ENCODE results near the gene NUTF2.
"Not testable (repeated sequence)": the region's sequence is repeated elsewhere in the genome, so short reads cannot be mapped to it uniquely, and the experiment has no call there.

The NUTF2 gene

DNA sequence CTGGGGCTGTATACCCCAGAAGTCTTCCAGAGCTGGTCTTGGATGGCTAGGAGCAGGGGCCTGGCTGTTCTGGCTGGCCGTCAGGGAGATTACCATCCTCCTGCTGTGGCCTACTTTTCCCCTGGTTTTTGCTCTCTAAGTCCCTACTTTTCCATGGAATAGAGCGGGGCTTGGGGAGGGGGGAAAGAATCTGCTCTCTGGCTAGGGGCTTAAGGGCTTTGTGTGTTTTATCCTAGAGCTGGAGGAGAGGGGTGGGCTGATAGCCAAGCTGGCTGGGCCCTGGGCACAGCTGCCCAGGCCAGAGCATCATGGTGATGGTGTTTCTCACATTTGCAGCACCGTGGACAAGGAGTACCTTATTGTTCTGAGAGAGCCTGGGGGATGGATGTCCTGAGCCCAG is 41.6 kb downstream of the NUTF2 start:
- no peak for DNase-seq

DNA sequence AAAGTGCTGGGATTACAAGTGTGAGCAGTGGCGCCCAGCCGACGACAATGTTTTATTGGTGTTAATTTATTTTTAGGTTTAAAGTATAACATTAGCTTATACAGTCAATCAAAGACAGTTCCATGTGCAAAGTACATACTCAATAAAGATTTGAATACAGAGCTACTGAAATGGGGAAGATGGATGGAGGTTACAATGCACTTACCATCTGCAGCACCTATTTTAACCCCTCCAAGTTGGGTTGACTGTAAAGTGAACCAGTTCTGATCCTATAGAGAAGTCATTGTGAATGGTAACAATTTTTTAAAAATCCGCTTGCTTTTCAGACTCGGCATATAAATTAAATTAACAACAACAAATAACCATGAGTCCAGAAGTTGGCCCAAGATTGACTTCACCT is 45.6 kb downstream of the NUTF2 start:
- DNase-seq: no peak

DNA sequence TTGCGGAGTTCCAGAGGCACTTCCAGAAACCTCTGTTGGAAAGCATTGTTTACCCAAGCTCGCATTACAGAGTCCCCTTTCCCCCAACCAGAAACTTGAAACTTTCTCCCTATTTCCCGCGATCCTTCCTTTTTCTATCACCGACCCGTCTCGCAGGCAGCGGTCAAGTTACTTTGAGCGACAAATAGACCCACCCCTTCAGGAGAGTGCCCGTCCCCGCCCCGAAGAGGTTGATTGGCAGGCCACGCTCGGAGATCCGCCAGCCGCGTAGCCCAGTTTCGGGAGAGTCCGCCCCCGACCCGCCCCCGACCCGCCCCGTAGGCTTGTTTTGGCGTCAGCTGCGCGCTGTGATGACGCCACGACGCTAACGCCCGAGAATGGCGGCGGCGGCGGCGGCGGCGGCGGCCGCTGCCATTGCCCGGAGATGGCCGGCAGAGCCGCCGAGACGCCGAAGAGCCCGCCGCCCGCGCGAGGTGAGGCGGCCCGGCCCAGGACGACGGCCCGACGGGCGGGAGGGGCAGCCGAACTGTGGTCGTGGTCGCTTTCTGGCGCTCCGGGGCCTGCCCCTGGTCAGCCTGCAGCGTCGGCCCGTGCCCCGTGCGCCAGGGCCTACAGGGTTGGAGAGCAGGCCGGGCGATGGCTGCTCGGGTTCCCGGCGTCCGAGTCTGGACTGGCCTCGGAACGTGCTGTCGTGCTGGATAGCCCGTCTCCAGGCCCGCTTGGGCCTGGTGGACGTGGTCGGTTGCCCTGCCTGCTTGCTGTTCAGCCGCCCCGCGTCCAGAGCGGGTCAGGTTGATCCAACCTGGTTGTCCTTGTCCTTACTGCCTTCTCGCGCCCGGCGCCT is 46.4 kb downstream of the NUTF2 start, which contains the start of gene PSKH1:
Gene PSKH1, plus strand, starts transcription at position 356 of the 844 bp plus-strand sequence. CDS start 15,496 bp downstream, outside the sequence.
- peak; percentile 94 to 95 for DNase-seq

DNA sequence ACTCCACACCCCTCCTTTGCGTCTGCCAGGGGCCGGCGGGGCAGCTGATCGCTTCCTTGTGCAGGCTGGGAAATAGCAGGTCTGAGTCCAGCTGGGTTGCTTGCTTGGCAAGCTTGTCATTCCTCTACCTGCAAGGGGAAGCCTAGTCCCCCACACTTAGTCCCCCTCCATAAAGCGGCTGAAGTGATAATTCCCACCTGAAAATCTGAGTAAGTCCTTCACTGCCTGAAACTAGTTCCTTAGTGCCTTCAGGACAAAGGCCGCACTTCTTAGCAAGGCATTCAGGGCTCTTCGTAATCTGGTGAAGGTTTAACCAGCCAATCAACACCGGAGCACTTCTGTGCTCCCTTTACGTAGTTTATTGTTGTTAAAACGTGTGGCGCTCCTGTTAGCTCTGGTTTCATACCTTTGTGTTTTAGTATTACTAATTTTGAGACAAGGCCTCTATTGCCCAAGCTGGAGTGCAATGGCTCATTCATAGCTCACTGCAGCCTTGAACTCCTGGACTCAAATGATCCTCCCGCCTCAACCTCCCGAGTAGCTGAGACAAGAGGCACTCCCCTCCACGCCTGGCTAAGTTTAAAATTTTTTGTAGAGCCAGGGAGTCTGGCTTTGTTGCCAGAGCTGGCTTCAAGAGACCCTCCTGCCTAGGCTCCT is 47.1 kb downstream of the NUTF2 start:
- DNase-seq: no peak

DNA sequence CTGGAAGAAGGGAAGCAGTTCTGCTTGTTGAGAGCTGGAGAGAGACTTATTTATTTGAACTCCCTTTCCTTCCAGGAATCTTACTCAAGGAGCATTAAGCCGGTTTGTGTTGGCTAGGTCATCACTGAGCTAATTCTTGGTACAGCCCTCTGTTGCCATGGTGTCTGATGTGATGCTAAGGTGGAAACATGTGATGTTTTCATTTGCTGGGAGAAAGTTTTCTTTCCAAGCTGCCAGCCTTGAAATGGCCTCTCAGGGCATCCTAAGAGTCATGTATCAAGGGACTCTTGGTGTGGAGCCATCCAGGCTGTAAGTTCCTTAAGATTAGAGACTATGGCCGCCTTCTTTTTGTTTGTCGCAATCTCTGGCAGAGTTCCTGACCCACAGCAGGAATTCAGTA is 50.5 kb downstream of the NUTF2 start:
- DNase-seq: no peak

DNA sequence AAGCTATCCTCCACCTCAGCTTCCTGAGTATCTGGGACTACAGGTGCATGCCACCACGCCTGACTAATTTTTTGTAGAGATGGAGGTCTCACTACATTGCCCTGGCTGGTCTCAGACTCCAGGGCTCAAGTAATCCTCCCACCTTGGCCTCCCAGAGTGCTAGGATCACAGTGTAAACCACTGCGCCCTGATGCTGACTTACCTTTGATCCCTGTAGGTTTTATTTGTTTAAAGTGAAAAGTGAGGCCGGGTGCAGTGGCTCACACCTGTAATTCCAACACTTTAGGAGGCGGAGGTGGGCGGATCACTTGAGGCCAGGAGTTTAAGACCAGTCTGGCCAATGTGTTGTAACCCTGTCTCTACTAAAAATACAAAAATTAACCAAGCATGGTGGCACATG is 55.0 kb downstream of the NUTF2 start:
- DNase-seq: no peak

DNA sequence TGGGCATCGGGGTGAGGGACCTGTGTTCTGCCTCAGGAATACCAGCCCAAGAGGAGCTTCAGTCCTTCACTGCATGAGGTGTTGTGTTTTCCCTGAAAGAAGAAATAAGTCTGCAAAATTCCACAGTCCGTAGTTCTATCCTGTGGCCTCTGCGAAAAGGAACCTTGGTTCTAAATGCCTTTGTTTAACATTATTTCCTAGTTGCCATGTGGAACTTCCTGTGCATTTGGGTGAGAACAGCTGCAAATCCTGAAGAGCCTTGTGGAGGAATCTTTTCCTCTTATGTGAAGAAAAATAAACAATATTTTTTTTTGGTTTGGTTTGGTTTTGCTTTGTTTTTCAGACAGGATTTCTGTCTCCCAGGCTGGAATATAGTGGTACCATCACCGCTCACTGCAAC is 56.1 kb downstream of the NUTF2 start:
- DNase-seq: no peak

DNA sequence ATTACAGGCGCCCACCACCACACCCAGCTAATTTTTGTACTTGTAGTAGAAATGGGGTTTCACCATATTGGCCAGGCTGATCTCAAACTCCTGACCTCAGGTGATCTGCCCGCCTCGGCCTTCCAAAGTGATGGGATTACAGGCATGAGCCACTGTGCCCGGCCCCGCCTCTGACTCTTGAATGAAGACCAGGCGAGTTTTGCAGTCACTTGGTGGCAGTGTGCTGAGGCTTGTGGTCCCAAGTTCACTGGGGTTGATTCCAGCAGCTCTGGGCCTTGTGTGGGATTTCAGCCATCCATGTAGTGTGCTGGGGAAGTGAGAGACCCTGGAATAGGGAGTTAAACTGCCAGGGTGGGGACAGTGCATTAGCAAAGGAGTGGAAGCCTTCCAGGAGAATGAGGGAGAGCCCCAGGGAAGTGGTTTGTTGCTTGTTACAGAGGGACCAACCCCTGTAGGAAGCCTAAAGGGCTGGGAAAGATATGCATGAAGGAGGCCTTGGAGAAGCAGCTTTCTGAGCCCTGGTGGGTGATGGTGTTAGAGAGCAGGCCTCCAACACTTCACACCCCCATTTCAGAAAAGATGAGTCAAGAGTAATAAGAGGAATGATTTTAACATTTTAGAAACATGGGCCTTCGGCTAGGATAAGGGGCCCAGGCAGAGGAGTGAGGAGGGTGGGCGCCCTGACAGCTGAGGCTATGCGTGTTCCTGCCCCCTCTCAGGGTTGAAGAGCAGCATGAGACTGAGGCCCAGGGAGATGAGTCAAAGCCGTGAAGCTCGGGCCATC is 60.9 kb downstream of the NUTF2 start:
- DNase-seq: no peak

DNA sequence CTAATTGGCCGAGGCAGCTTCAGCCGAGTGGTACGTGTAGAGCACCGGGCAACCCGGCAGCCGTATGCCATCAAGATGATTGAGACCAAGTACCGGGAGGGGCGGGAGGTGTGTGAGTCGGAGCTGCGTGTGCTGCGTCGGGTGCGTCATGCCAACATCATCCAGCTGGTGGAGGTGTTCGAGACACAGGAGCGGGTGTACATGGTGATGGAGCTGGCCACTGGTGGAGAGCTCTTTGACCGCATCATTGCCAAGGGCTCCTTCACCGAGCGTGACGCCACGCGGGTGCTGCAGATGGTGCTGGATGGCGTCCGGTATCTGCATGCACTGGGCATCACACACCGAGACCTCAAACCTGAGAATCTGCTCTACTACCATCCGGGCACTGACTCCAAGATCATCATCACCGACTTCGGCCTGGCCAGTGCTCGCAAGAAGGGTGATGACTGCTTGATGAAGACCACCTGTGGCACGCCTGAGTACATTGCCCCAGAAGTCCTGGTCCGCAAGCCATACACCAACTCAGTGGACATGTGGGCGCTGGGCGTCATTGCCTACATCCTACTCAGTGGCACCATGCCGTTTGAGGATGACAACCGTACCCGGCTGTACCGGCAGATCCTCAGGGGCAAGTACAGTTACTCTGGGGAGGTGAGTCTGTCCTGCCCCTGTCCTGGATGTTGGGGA is 62.5 kb downstream of the NUTF2 start:
- DNase-seq: no peak

DNA sequence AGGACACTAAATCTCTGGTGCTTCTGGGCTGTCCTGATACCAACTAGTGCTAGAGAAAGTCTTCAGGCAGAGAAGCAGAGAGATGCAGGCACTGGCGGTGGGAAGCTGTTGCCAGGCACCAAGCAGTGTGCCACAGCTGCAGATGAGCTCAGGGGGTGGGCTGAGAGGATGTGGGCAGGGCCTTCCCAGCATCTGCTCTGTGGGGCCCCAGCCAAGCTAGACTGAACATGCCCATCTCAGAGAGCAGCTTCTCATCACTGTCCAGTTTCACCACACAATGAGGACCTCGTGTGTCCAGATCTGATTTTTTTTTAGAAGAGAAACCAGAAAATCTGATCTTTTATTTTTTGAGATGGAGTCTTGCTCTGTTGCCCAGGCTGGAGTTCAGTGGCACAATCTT is 63.4 kb downstream of the NUTF2 start:
- DNase-seq: peak in 1 of 2 experiments; percentile 38

DNA sequence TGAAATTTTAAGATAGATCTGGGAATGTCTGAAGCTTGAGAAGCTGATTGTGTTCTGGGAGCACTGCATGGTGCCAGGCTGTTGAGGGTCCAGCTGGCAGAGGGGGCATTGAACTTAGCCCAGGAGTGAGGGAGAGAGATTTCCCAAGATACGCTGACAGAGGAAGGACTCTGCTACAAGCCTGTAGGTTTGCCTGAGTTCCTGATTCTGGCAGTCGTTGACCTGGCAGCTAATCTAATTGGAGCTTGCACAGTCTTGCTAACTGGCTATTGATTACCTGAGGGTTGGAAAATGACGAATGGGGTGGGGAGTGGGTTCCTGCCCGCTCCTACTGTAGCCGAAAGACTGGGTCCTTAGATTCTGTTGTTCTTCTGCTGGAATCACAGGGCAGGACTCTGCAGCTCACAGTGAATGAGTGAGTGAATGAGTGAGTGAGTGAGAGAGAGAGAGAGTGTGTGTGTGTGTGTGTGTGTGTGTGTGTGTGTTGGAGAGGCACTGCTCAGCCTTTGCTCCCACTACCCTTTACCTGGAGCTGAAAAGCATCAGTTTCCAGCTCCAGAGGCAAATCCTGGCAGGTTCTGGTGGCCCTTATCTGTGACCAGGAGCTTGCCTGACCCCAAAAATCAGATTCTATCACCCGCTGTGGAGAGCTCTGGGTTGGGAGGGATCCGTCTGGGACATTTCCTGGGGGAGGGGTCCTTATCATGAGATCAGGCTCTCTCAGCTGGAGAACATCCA is 68.2 kb downstream of the NUTF2 start:
- DNase-seq: no peak

DNA sequence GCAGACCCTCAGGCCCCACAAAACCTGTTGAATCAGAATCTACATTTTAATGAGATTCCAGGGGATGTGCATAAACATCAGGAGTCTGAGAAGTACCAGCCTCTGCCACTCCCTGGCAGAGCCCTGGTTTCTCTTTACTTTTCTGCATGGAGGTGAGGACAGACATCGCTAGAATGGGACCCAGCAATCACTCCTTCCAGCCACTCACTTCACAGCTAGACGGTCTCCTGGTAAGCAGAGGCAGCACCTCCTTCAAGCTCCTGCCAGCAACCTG is 68.7 kb downstream of the NUTF2 start:
- DNase-seq: not testable (repeated sequence)

DNA sequence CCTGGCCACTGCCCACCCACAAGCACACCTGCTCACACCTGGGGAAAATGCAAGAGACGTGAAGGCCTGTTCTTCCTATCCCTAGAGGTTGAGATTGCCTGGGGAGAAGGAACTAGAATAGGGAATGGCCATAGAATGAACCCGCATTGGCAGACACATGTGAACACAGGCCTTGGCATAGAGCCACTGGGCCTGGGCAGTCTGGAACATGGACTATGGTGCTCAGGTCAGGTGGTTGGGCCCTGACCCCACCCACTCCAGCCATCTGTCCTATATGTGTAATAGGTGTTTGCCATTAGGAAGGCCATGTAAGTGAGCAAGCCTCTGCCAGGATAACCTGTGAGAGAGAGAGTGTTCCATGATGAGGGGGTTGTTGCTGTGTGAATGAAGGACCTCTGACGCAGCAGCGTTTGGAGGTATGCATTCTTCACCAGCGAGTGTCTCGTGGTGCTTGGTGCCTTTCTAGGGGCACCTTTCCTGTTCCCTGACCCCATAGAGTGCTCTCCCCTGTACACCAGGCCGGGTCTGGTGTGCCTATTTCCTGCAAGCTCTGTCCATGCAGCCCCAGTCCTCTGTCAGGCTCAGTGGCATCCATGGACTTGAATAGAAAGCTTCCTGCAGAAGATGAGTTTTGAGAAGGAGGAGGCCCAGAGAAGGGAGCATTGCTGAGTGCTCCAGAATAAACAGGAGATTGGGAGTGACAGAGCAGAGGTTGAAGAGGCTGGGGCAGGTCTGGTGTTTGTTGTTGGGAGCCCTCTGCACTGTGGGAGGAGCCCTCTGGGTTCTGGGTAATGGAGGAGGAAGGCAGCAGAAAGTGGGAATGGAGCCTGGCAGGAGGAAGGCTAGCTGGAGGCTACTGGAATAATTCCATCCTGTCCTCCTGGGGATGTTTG is 69.3 kb downstream of the NUTF2 start:
- DNase-seq: no peak

DNA sequence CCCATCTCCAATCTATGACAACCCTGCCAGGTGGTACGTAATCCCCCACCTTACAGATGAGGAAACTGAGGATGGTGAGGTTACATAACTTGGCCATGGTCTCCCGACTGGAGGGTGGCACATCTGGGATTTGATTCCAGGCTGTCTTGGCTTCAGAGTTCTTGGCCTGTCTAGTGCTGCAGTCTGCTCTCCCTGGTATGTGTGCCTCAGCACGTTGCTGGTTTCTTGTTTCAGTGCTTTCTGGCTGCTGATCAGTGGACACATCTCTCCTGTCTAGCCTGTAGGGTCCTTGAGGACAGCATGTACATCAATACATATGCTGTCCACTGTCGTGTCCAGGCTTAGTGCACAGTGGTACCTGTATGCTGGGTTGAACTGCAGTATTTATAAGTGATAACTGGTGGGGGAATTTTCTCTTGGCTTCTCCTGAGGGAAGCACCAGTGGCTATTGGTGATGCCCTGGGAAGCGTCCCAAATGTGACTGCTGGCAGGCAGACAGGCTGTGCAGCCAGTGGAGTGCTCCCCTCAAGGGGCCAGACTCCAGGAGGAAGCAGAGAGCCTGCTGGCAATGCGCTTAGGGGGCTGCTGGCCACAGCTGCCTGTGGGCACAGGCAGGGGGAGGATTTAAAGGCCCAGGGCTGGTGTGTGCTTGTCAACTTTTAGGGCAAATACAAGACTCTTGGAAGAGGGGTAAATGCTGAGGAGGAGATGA is 70.6 kb downstream of the NUTF2 start:
- no peak for DNase-seq

DNA sequence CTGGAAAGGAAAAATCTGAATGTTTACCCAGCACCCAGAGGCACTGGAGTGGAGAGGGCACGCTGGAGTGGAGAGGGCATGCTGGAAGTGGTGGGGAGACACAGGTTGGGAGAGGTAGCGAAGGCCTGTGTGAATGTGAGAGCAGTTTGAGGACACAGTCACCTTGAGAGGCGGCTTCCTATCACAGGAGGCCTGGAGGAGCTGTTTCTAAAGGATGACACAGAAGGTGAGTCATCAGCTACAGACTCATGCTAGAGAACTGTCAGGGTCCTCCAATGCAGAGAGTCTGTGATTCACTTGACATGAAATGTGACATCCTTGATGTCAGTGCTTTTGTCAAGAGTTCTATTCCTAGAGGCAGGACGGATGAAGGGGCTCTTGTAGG is 71.1 kb downstream of the NUTF2 start:
- DNase-seq: peak; percentile 62 to 70

DNA sequence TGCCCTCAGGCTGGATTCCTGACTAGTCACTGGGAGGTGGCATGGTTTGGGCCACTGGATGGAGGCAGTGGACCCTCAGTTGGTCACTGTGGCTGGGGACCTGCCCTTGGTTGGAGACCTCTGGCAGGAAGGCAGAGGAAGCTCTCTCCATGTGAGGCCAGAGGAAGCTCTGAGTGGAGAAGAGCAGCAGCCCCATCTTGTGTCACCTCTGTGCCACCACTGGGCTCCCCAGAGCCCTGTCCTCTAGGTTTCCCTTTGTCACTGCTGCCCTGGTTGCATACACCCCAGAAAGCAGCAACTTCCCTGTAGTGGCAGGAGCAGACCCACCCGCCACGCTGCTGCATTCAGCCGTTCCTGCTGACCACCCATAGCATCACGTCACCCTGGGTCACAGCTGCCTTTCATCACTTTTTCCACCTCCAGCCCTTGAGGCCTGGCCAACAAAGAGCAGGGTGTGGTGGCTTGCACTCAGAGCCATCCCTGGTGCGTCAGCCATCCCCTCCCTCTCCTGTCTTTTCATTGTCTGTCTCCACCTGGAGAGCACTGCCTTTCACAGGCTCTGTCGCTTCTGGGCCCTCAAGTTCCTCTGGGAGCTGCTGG is 73.0 kb downstream of the NUTF2 start:
- no peak for DNase-seq

All from activated T-cell treated with anti-CD3 and anti-CD28 coated beads, Interleukin-2, amount 50 U/mL, for 48 hours (primary cell).